CD14-positive monocyte (primary cell): ENCODE measurements around the gene MSI2. TPM values are rescaled to one million over a fixed set of nuclear protein-coding genes. Genes with fewer than 3 reads are reported as not detected.

Experiments
- DNase-seq, 3 donors: peaks; one replicate each; pipeline ENCODE4 v3.0.0-alpha.2; 2011 to 2022
- H2AFZ ChIP-seq: 2 replicates; pipeline ENCODE4 v1.6.0; 2012; ENCODE audit warnings: mild to moderate bottlenecking, low read depth, low read length, inconsistent platforms; ENCODE audit not compliant: insufficient read depth, poor library complexity, severe bottlenecking
- H3K27ac ChIP-seq, 2 donors: 1 replicate in 1 of 2; 2 replicates in 1 of 2; pipeline ENCODE4 v1.5.1; 2012 to 2013; ENCODE audit warnings: low read length in 2 of 2, control low read depth in 1 of 2, inconsistent platforms in 1 of 2, low read depth in 1 of 2, mild to moderate bottlenecking in 1 of 2
- H3K27me3 ChIP-seq, 2 donors: one replicate each; pipeline versions ENCODE4 v1.6.0 to v1.6.1; 2011 to 2013; ENCODE audit warnings: low read length in 2 of 2; ENCODE audit not compliant: control insufficient read depth in 2 of 2, insufficient read depth in 2 of 2
- H3K36me3 ChIP-seq, 2 donors: replicated peaks in 1 of 2; 1 replicate in 1 of 2; 2 replicates in 1 of 2; pipeline versions ENCODE4 v1.5.1 to v1.6.1; 2012 to 2013; ENCODE audit warnings: low read length in 2 of 2, control low read depth in 1 of 2, inconsistent platforms in 1 of 2, mild to moderate bottlenecking in 1 of 2; ENCODE audit not compliant: insufficient read depth in 2 of 2, control insufficient read depth in 1 of 2
- H3K4me1 ChIP-seq, 2 donors: 1 replicate in 1 of 2; 2 replicates in 1 of 2; pipeline versions ENCODE4 v1.5.1 to v1.6.1; 2012 to 2013; ENCODE audit warnings: low read length in 2 of 2, control low read depth in 1 of 2, inconsistent platforms in 1 of 2, mild to moderate bottlenecking in 1 of 2, moderate library complexity in 1 of 2; ENCODE audit not compliant: insufficient read depth in 2 of 2, control insufficient read depth in 1 of 2
- H3K4me2 ChIP-seq: replicated peaks from 2 replicates; pipeline ENCODE3; 2012; ENCODE audit warnings: low read length, moderate library complexity, mild to moderate bottlenecking; ENCODE audit not compliant: poor library complexity, severe bottlenecking; ENCODE audit errors: extremely low read depth
- H3K4me3 ChIP-seq, 3 experiments: fragments of 200-600 bp in 1 of 3; sonication (generic) in 1 of 3; replicated peaks in 1 of 3; 1 replicate in 2 of 3; 2 replicates in 1 of 3; pipeline ENCODE4 v1.5.1; 2011 to 2013; ENCODE audit warnings: low read length in 3 of 3, mild to moderate bottlenecking in 3 of 3, control low read depth in 2 of 3, low read depth in 2 of 3, inconsistent platforms in 1 of 3, moderate library complexity in 1 of 3
- H3K79me2 ChIP-seq: 2 replicates; pipeline ENCODE4 v1.6.0; 2012; ENCODE audit warnings: mild to moderate bottlenecking, control low read depth, inconsistent platforms, low read length, moderate library complexity; ENCODE audit not compliant: insufficient read depth
- H3K9ac ChIP-seq: 2 replicates; pipeline ENCODE4 v1.6.0; 2017; ENCODE audit warnings: low read length, mild to moderate bottlenecking; ENCODE audit not compliant: insufficient read depth, poor library complexity, severe bottlenecking
- H3K9me3 ChIP-seq, 2 donors: replicated peaks in 1 of 2; 1 replicate in 1 of 2; 2 replicates in 1 of 2; pipeline versions ENCODE4 v1.5.1 to v1.6.1; 2012 to 2013; ENCODE audit warnings: low read length in 2 of 2, control low read depth in 1 of 2; ENCODE audit not compliant: control insufficient read depth in 1 of 2, insufficient read depth in 1 of 2
- H4K20me1 ChIP-seq: 2 replicates; pipeline ENCODE4 v1.6.0; 2012; ENCODE audit warnings: mild to moderate bottlenecking, low read length, control low read depth, moderate library complexity; ENCODE audit not compliant: insufficient read depth
- H3K27ac Mint-ChIP-seq, 7 donors: one replicate each; pipeline ENCODE4 v1.8.0; 2020; ENCODE audit warnings: mild to moderate bottlenecking in 7 of 7, mixed read lengths in 7 of 7, moderate library complexity in 6 of 7, inconsistent platforms in 2 of 7
- H3K27me3 Mint-ChIP-seq, 3 donors: one replicate each; pipeline ENCODE4 v1.8.0; 2021 to 2022; ENCODE audit warnings: low read depth in 3 of 3, mild to moderate bottlenecking in 3 of 3, mixed read lengths in 3 of 3, moderate library complexity in 3 of 3, inconsistent platforms in 1 of 3
- H3K36me3 Mint-ChIP-seq, 2 donors: one replicate each; pipeline ENCODE4 v1.8.0; 2020; ENCODE audit warnings: mixed read lengths in 2 of 2, inconsistent platforms in 1 of 2, mild to moderate bottlenecking in 1 of 2
- H3K4me1 Mint-ChIP-seq: one replicate; pipeline ENCODE4 v1.8.0; 2020; ENCODE audit warnings: mild to moderate bottlenecking, mixed read lengths
- H3K4me3 Mint-ChIP-seq, 2 donors: one replicate each; pipeline ENCODE4 v1.8.0; 2020; ENCODE audit warnings: mild to moderate bottlenecking in 2 of 2, mixed read lengths in 2 of 2, moderate library complexity in 1 of 2
- H3K9me3 Mint-ChIP-seq, 7 donors: one replicate each; pipeline ENCODE4 v1.8.0; 2020 to 2022; ENCODE audit warnings: mixed read lengths in 7 of 7, mild to moderate bottlenecking in 6 of 7, moderate library complexity in 6 of 7, inconsistent platforms in 2 of 7
- CTCF ChIP-seq: fragments of 200-600 bp; IDR thresholded peaks from one replicate; pipeline ENCODE4 v1.8.0; 2022; ENCODE audit warnings: antibody characterized with exemption, mild to moderate bottlenecking
- WGBS: methylation state at CpG from one replicate; pipeline ENCODE4 v1.1.5; 2013; ENCODE audit warnings: missing lambda C conversion rate; ENCODE audit not compliant: insufficient coverage; 5-methylcytosine and 5-hydroxymethylcytosine counted together
- intact Hi-C, 2 donors: fragments of 100-400 bp; cut with micrococcal nuclease; formaldehyde crosslinking; loops; one replicate each; pipeline versions ENCODE4 v1.15.0 to v1.15.1; 2023
- polyA plus RNA-seq, 3 donors: library from polyadenylated mRNA; depleted of rRNA in 1 of 3; unstranded in 2 of 3; stranded (reverse) in 1 of 3; fragments of 300-500 nt in 2 of 3; fragments of >200 nt in 1 of 3; fragmentation: Illumina TruSeq in 2 of 3; gene quantifications; 1 replicate in 2 of 3; 2 replicates in 1 of 3; pipeline ENCODE4 v1.2.3, GENCODE V29; 2012 to 2021

MSI2 gene
- polyA plus RNA-seq, 3 donors = 0.20 to 6.6 (median 0.37) TPM

DNA sequence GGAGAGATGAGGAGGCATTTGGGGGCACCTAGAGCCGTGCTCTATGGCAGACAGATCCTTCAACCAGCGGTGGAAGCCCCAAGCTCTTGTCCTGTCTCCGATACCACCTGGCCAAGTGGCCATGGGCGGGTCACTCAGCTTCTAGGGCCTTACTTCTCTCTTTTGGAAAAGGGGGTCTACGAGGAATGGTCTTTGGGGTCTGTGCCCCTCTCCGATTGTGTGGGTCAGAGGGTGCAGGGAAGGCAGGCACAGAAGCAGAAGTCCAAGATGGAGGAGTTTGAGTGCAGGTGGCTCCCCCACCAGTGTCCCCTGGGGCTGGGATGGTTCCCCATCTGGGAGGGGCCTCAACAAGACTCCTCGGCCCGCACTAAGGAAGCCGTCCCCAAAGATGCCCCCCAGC is 372.1 kb downstream of the MSI2 start:
- Mint-ChIP-seq H3K27ac (peak overlapping the region in 4 of 7 donors; percentile 53 to 77 (median 68)), H3K36me3 (peaks cover 5 to 24% of the 10 kb centered on the region in 2 donors), H3K4me3 (no peak overlapping the region), H3K27me3 (peaks cover 0 to 2% (median 0%) of the 10 kb centered on the region in 3 donors), H3K9me3 (no peaks in the 10 kb centered on the region), H3K4me1 (peaks cover 50% of the 10 kb centered on the region)
- DNase-seq = no peak
- Histone ChIP-seq H3K36me3 (peaks cover 0 to 5% of the 10 kb centered on the region in 2 donors), H3K9me3 (no peaks in the 10 kb centered on the region), H3K27me3 (no peaks in the 10 kb centered on the region), H3K4me2 (no peak overlapping the region), H3K4me1 (peaks cover 42 to 52% of the 10 kb centered on the region in 2 donors), H3K27ac (peak overlapping the region in 1 of 2 donors; percentile 33), H3K4me3 (no peak overlapping the region), H4K20me1 (no peaks in the 10 kb centered on the region), H2AFZ (no peak overlapping the region), H3K79me2 (no peaks in the 10 kb centered on the region), H3K9ac (no peak overlapping the region)
- no peak for TF ChIP-seq CTCF
- 97% methylated on average over 8 of the region's 9 CpGs for WGBS
- intact Hi-C loops = no loop called here

DNA sequence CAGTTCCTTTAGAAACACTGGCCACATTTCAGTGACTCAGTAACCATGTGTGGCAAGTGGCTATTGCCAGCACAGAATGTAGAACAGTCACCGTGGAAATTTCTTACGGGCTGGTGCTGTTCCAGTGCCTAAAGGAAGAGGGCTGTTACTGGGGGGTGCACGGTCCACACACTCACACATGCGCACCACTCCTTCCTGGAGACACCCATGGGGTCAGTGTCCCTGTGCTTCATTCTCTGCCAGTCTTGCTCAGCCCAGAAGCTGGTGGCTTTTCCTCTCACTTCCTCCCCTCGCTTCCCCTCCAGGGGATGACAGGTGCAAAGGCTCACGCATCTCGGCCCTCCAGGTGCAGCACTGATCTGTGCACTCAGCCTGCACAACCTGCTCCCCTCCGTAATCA is 373.1 kb downstream of the MSI2 start:
- peak; percentile 11 for TF ChIP-seq CTCF
- H4K20me1 ChIP-seq = no peaks in the 10 kb centered on the region
- DNase-seq = peak; percentile 68 to 88 (median 76)
- intact Hi-C loops = no loop called here
- peaks cover 31 to 42% of the 10 kb centered on the region in 2 donors for H3K4me1 ChIP-seq
- Mint-ChIP-seq H3K27ac (peak overlapping the region in 4 of 7 donors; percentile 57 to 77 (median 69)), H3K4me3 (peak overlapping the region in 1 of 2 donors; percentile 16), H3K9me3 (peaks cover 0 to 3% (median 3%) of the 10 kb centered on the region in 7 donors), H3K4me1 (peaks cover 39% of the 10 kb centered on the region), H3K36me3 (peaks cover 13 to 27% of the 10 kb centered on the region in 2 donors), H3K27me3 (peaks cover 0 to 2% (median 0%) of the 10 kb centered on the region in 3 donors)
- H2AFZ ChIP-seq = no peak overlapping the region
- H3K79me2 ChIP-seq = no peaks in the 10 kb centered on the region
- H3K27ac ChIP-seq = peak overlapping the region in 1 of 2 donors; percentile 33
- H3K27me3 ChIP-seq = no peaks in the 10 kb centered on the region
- H3K36me3 ChIP-seq = peaks cover 0 to 5% of the 10 kb centered on the region in 2 donors
- WGBS = 19% methylated on average over 4 of the region's 8 CpGs
- H3K9ac ChIP-seq = no peak overlapping the region
- no peaks in the 10 kb centered on the region for H3K9me3 ChIP-seq
- H3K4me3 ChIP-seq = no peak overlapping the region
- H3K4me2 ChIP-seq = no peak overlapping the region
